Aorta (tissue), 5 donors: Measurements from ENCODE around the gene MEIS2. TPM values are rescaled to one million over a fixed set of nuclear protein-coding genes. Genes with fewer than 3 reads are reported as not detected.

Source experiments
- ATAC-seq: fragments of 200-7000 bp; cut with Tn5 transposase; one replicate; pipeline ENCODE4 v1.9.1; 2022; ENCODE audit warnings: moderate library complexity; ENCODE audit not compliant: low FRiP score
- DNase-seq, 2 donors: peaks; one replicate each; pipeline ENCODE4 v3.0.0-alpha.2; 2020
- H3K27ac ChIP-seq, 2 donors: one replicate each; pipeline ENCODE4 v1.5.1; 2013; ENCODE audit warnings: low read length in 2 of 2, mild to moderate bottlenecking in 2 of 2, moderate library complexity in 2 of 2, control low read depth in 1 of 2, inconsistent platforms in 1 of 2, low read depth in 1 of 2
- H3K27me3 ChIP-seq, 2 donors: one replicate each; pipeline ENCODE4 v1.6.1; 2013; ENCODE audit warnings: control low read depth in 1 of 2, low read length in 1 of 2, mild to moderate bottlenecking in 1 of 2, moderate library complexity in 1 of 2; ENCODE audit not compliant: insufficient read depth in 2 of 2, control insufficient read depth in 1 of 2
- H3K36me3 ChIP-seq, 2 donors: one replicate each; pipeline ENCODE4 v1.6.1; 2013; ENCODE audit warnings: control low read depth in 1 of 2, low read length in 1 of 2, mild to moderate bottlenecking in 1 of 2; ENCODE audit not compliant: insufficient read depth in 2 of 2, control insufficient read depth in 1 of 2
- H3K4me1 ChIP-seq, 2 donors: one replicate each; pipeline ENCODE4 v1.6.1; 2013; ENCODE audit warnings: low read length in 2 of 2, control low read depth in 1 of 2, mild to moderate bottlenecking in 1 of 2, moderate library complexity in 1 of 2; ENCODE audit not compliant: insufficient read depth in 2 of 2, control insufficient read depth in 1 of 2
- H3K4me3 ChIP-seq, 2 donors: one replicate each; pipeline ENCODE4 v1.5.1; 2013; ENCODE audit warnings: low read length in 2 of 2, control low read depth in 1 of 2, mild to moderate bottlenecking in 1 of 2
- H3K9me3 ChIP-seq: one replicate; pipeline ENCODE4 v1.6.1; 2013; ENCODE audit warnings: mild to moderate bottlenecking, low read length; ENCODE audit not compliant: control insufficient read depth
- WGBS, 2 donors: extraction: QIAGEN DNeasy Blood & Tissue Kit; methylation state at CpG; one replicate each; pipeline ENCODE4 v1.1.7; 2013; 5-methylcytosine and 5-hydroxymethylcytosine counted together
- intact Hi-C, 2 donors: fragments of 100-400 bp; cut with DNase I; formaldehyde crosslinking; loops; one replicate each; pipeline versions ENCODE4 v1.14.2 to v1.15.0; 2022
- polyA plus RNA-seq, 2 donors: library from polyadenylated mRNA; stranded (reverse); fragments of 200-250 nt; gene quantifications; one replicate each; pipeline ENCODE4 v1.2.3, GENCODE V29; 2013
- total RNA-seq, 2 donors: library from RNA; stranded (reverse); fragmentation: NEBNext Ultra II Directional; extraction: Animal tissue kit (Norgen Biotek cat#: 25700); gene quantifications; one replicate each; pipeline ENCODE4 v1.2.1, GENCODE V29; 2021
- donor health status: healthy with polysubstance abuse.
- donor health status: Bipolar disorder and iron deficiency.
- donor health status: DM: no; HTN: no; CAD: no.
- donor health status: DM: no; HTN: no; CAD: no.
- donor health status: DM: yes; HTN: yes; CAD: no.

MEIS2 gene
- total and polyA plus RNA-seq, 4 donors: 20.7 to 58.7 (median 25.9) TPM

- Histone ChIP-seq H3K4me1 (no peaks in the 10 kb centered on the region), H3K36me3 (peaks cover 7 to 8% of the 10 kb centered on the region in 2 donors), H3K27me3 (no peaks in the 10 kb centered on the region), H3K9me3 (no peaks in the 10 kb centered on the region), H3K4me3 (no peak overlapping the region), H3K27ac (no peak overlapping the region)
- 56 to 59% methylated on average over 3 of the region's 3 CpGs for WGBS, 2 donors
- intact Hi-C loops: loop anchor here in 1 of 2 donors (10.0 kb wide), 2 partner anchors 198 to 988 kb away; no protein-coding TSS in a partner anchor
- no peak for DNase-seq
- no peak for ATAC-seq
These were observed 203.4 kb downstream of the MEIS2 start for GRCh38 chr15:36896949-36897348.

GRCh38 chr15:36894075-36894474, 206.3 kb downstream of the MEIS2 start:
- Histone ChIP-seq H3K36me3 (peaks cover 7 to 8% of the 10 kb centered on the region in 2 donors), H3K9me3 (no peaks in the 10 kb centered on the region), H3K4me1 (no peaks in the 10 kb centered on the region), H3K4me3 (no peak overlapping the region), H3K27ac (no peak overlapping the region), H3K27me3 (no peaks in the 10 kb centered on the region)
- DNase-seq: no peak
- intact Hi-C loops: loop anchor here in 1 of 2 donors (10.0 kb wide), 2 partner anchors 201 to 991 kb away; no protein-coding TSS in a partner anchor
- ATAC-seq: no peak
- WGBS, 2 donors: 69 to 82% methylated on average over 4 of the region's 4 CpGs

GRCh38 chr15:36893276-36893675, 207.1 kb downstream of the MEIS2 start:
- H3K27me3 ChIP-seq: no peaks in the 10 kb centered on the region
- no peaks in the 10 kb centered on the region for H3K9me3 ChIP-seq
- intact Hi-C loops: loop anchor here in 1 of 2 donors (10.0 kb wide), 2 partner anchors 202 to 992 kb away; no protein-coding TSS in a partner anchor
- H3K36me3 ChIP-seq: peaks cover 7 to 8% of the 10 kb centered on the region in 2 donors
- DNase-seq (no peak), ATAC-seq (no peak)
- no peak overlapping the region for H3K27ac ChIP-seq
- H3K4me3 ChIP-seq: no peak overlapping the region
- H3K4me1 ChIP-seq: no peaks in the 10 kb centered on the region
- 94 to 100% methylated on average over 1 of the region's 1 CpG for WGBS, 2 donors

- Histone ChIP-seq H3K4me1 (no peaks in the 10 kb centered on the region), H3K27me3 (no peaks in the 10 kb centered on the region), H3K4me3 (no peak overlapping the region), H3K36me3 (no peaks in the 10 kb centered on the region), H3K27ac (no peak overlapping the region), H3K9me3 (no peaks in the 10 kb centered on the region)
- ATAC-seq: no peak
- intact Hi-C loops: loop anchor here in 1 of 2 donors (5.0 to 10.0 kb wide), 3 partner anchors 214 to 1374 kb away; partner anchors contain the start of gene MEIS2
- peak in 1 of 2 donors; percentile 45 for DNase-seq
- WGBS, 2 donors: 40 to 46% methylated on average over 51 of the region's 51 CpGs
These were observed 212.0 kb downstream of the MEIS2 start for GRCh38 chr15:36888011-36888992.

- Histone ChIP-seq H3K27me3 (no peaks in the 10 kb centered on the region), H3K9me3 (no peaks in the 10 kb centered on the region), H3K36me3 (no peaks in the 10 kb centered on the region), H3K27ac (no peak overlapping the region), H3K4me1 (no peaks in the 10 kb centered on the region), H3K4me3 (peak overlapping the region in 1 of 2 donors; percentile 1)
- peak; percentile 27 for ATAC-seq
- 8 to 9% methylated on average over 28 to 35 of the region's 35 CpGs for WGBS, 2 donors
- peak; percentile 42 to 80 for DNase-seq
- intact Hi-C loops: loop anchor here (2.0 to 10.0 kb wide), 4 partner anchors 215 to 1373 kb away; partner anchors contain the start of gene MEIS2 (in 1 of the 2)
These were observed 213.0 kb downstream of the MEIS2 start for GRCh38 chr15:36887214-36887961.

- intact Hi-C loops: loop anchor here (2.0 to 10.0 kb wide), 4 partner anchors 216 to 1372 kb away; partner anchors contain the start of gene MEIS2 (in 1 of the 2)
- Histone ChIP-seq H3K4me3 (no peak overlapping the region), H3K27me3 (no peaks in the 10 kb centered on the region), H3K9me3 (no peaks in the 10 kb centered on the region), H3K4me1 (no peaks in the 10 kb centered on the region), H3K27ac (no peak overlapping the region), H3K36me3 (no peaks in the 10 kb centered on the region)
- no peak for DNase-seq
- no peak for ATAC-seq
- 82 to 83% methylated on average over 8 of the region's 8 CpGs for WGBS, 2 donors
These were observed 213.6 kb downstream of the MEIS2 start for GRCh38 chr15:36886701-36887100.

- H3K36me3 ChIP-seq: no peaks in the 10 kb centered on the region
- intact Hi-C loops: loop anchor here (2.0 to 10.0 kb wide), 4 partner anchors 216 to 1371 kb away; partner anchors contain the start of gene MEIS2 (in 1 of the 2)
- H3K4me1 ChIP-seq: no peaks in the 10 kb centered on the region
- H3K27me3 ChIP-seq: no peaks in the 10 kb centered on the region
- ATAC-seq (no peak), DNase-seq (no peak)
- no peak overlapping the region for H3K4me3 ChIP-seq
- no peaks in the 10 kb centered on the region for H3K9me3 ChIP-seq
- no peak overlapping the region for H3K27ac ChIP-seq
- WGBS, 2 donors: 93 to 95% methylated on average over 13 of the region's 13 CpGs
These were observed 214.2 kb downstream of the MEIS2 start for GRCh38 chr15:36886191-36886590.

- Histone ChIP-seq H3K27me3 (no peaks in the 10 kb centered on the region), H3K9me3 (no peaks in the 10 kb centered on the region), H3K27ac (no peak overlapping the region), H3K36me3 (no peaks in the 10 kb centered on the region), H3K4me3 (no peak overlapping the region), H3K4me1 (no peaks in the 10 kb centered on the region)
- intact Hi-C loops: loop anchor here (2.0 to 10.0 kb wide), 4 partner anchors 217 to 1371 kb away; partner anchors contain the start of gene MEIS2 (in 1 of the 2)
- WGBS, 2 donors: 90 to 91% methylated on average over 3 of the region's 3 CpGs
- ATAC-seq (no peak), DNase-seq (no peak)
These were observed 214.6 kb downstream of the MEIS2 start for GRCh38 chr15:36885771-36886170.
